SH-SY5Y (cell line): ENCODE measurements around the gene CCR4.

ENCODE experiments used
- GATA2 ChIP-seq: IDR thresholded peaks from 2 replicates; pipeline ENCODE4 v1.6.1; 2011; ENCODE audit warnings: mild to moderate bottlenecking, low read depth, low read length
- GATA3 ChIP-seq: IDR thresholded peaks from 2 replicates; pipeline ENCODE4 v1.6.1; 2011; ENCODE audit warnings: low read depth, mild to moderate bottlenecking, low read length, moderate library complexity

CCR4 gene

DNA sequence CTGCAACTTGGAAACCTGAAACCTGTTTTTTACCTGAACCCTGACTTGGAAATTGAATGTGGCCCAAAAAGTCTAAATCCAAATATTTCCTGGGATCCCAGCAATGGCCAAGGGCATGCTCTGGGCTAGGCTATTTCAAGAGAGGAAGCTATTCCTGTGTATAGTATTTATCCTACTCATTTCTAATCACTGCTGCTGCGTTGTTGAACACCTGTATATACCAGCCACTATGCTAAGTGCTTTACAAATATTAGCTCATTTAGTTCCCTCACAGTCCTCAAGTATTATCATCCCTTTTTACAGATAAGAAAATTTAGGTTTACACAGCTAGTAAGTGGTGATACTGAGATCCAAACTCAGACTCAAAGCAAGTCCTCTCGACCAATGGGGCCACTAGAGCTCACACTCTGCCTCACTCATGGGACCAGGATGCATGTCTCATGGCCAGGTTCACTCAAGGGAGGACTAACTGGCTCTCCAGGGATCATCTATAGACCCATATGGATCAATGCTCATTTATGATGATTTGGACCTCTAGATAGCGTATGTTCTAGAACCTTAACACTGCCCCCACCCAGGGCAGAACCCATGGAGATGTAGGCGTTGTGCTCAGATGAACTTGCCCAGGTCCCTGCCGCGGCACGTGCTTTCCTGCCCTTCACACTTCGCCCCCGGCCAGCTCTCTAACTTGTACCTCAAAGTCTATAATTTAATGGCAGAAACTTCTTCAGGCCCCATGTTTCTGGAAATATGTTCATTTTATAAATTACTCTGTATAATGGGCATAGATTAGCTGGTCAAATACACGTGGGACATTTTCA lies 2.6 kb upstream of the CCR4 start:
- TF ChIP-seq GATA3 (no peak), GATA2 (no peak)

DNA sequence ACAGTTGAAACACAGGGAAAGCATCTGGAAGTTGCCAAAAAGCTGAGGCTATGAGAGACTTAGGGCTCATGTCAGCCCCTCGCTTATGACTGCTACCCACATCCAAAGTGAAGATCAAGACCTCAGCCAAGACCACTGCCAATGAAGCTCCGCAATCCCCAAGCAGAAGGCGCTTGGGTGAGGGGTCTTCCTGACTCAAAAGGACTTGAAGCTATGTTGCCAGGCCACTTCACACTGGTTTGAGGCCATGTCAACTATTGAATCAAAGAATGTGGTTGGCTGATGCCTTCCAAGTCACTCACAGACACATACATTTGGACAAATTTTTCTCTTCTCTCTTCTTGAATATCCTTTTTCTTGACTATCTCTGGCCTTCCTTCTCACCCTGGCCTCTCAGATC lies 928 bp upstream of the CCR4 start:
- TF ChIP-seq GATA3 (no peak), GATA2 (no peak)

DNA sequence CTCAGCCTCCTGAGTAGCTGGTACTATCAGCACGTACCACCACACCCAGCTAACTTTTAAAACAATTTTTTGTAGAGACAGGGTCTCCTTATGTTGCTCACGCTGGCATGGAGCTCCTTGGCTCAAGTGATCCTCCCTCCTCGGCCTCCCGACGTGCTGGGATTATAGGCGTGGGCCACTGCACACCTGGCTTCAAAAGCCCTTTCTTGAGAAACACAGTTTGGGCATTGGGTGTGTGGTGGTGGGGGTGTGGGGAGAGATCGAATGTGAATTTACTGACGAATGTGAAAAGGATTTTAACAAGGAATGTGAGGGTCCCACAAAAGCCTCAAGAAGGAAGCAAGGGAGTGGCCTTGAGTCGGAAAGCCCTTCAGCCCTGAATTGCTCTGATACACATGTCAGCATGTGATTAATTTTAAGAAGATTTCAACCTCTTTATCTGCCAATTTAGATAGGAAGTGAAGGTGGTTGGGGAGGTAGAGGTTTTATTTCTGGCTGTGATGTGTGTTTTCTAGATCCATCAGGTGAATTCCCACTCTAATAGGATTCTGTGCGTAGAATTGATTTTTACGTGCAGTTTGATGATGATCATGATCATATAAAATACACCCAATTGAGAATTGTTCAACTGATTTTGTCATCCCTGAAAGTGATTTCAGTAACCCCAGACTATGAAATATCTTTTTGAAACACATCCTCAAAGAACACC lies 1.1 kb downstream of the CCR4 start:
- TF ChIP-seq GATA3 (no peak), GATA2 (no peak)

DNA sequence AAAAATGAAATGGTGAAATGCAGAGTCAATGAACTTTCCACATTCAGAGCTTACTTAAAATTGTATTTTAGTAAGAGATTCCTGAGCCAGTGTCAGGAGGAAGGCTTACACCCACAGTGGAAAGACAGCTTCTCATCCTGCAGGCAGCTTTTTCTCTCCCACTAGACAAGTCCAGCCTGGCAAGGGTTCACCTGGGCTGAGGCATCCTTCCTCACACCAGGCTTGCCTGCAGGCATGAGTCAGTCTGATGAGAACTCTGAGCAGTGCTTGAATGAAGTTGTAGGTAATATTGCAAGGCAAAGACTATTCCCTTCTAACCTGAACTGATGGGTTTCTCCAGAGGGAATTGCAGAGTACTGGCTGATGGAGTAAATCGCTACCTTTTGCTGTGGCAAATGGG lies 3.1 kb downstream of the CCR4 start:
- TF ChIP-seq GATA2 = no peak
- no peak for TF ChIP-seq GATA3

DNA sequence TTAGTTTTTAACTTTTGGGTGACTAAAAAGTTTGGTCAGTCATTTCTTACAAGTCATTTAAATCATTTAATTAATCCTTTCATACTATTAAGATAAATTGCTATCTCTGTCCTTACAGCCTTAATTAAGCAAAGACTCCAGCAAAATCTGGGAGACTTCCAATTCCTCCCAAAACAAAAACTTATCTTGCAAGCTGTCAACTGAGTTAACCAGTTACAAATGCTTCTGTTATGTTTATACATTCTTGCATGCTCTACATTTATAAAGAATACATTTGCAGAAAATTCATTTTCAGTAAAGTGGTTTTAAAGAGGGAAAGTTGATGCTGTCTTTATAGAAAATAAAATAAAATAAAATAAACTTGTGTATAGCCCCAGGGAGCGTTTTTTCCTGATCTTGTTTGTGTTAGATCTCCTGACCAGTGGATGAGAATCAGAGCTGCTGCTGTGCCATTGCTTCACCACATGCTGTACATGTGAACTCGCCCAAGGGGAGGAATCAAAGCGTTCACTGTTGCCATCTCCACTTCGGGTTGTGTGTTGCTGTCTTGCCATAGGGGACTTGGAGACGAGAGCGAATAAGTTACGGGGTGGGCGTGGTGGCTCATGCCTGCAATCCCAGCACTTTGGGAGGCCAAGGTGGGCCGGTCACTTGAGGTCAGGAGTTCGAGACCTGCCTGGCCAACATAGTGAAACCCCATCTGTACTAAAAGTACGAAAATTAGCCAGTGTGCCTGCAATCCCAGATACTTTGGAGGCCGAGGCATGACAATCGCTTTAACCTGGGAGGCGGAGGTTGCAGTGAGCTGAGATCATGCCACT lies 5.5 kb downstream of the CCR4 start:
- TF ChIP-seq GATA3 (no peak), GATA2 (no peak)

DNA sequence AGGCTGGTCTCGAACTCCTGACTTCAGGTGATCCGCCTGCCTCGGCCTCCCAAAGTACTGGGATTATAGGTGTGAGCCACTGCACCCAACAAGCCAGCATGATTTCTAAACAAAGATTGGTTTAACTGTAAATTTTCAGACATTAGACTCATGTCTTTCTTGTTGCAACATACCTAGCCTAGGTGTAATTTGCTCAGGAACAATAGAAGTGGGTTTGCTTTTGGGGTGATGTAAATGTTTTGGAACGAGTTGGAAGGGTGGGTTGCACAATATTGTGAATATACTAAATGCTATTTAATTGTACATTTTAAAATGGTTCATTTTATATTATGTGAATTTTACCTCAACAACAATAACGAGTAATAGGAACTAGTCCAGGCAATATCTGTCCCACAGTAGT lies 7.1 kb downstream of the CCR4 start:
- TF ChIP-seq GATA2 = no peak
- no peak for TF ChIP-seq GATA3

DNA sequence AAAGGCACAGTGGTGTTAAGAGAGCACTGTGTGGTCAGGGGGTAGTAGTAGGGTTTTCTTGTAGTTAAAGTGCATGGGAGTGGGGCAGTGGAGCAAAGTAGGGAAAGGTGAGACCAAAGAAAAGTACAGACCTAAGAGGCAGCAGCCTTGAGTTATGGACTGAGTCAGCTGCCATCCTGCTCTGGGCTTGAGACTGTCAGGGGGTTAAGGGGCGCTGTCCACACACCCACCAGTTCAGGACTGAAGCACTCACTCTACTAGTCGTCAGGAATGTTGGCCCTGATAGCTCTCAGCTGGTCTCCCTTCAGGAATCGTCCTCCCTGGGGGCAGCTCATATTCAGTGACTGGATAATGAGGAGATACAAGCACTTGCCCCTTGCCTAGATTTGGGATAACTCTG lies 7.9 kb downstream of the CCR4 start:
- no peak for TF ChIP-seq GATA3
- TF ChIP-seq GATA2 = no peak

DNA sequence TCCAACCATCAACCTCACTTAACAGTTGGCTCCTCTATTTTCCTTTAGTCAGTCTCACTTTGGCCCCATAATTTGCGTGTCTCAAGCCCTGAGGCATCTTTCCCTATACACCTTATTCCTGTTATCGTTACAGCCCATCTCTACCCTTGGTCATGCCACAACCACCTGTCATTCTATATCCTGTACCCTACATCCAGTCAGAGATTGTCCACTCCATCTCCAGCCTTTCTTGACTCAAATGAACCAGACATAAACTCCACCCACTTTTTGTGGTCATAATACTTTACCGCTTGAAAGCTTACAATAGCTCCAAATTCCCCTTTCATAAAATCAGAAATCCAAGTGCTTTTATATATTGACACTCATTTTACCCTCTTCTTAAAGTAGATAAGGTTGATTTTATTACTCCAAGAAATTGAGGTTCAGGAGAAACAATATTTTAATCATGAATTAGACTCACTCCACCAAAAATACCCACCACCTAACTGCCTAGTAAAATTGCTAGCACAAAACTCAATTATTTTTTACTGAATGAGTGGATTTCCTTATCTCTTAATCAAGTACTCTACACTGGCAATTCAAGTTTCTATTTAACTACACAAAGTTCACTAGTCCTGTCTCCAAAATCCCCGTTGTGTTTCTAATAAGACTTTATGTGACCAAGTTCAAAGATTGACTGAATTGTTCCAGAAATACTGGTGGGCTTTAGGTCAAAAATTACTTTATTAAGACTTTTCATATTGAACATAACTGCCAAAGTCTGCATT lies 9.1 kb downstream of the CCR4 start:
- no peak for TF ChIP-seq GATA3
- no peak for TF ChIP-seq GATA2

DNA sequence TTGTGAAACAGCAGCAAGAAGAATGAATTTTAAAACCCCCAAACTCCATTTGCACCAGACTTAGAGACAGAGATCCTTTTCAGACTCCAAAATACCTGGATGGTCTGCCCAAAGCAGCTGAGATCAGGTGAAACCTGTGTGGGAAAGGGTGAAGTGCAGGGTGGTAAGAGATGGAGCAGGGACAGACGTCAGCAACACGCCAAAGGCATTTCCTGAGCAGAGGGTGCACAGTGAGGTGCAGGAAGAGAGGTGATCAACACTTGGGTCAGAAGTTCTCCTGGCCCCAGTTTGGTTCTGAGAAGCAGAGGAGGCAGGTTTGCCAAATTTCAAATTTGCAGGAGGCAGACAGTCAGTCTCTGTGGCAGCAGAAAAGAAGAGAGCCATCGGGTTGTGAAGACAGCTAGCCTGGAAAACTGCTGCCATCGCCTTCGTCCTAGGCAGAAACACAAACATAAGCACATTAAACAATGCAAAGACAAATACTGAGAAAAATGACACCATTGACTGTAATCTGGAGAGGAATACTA lies 9.8 kb downstream of the CCR4 start:
- no peak for TF ChIP-seq GATA3
- no peak for TF ChIP-seq GATA2

DNA sequence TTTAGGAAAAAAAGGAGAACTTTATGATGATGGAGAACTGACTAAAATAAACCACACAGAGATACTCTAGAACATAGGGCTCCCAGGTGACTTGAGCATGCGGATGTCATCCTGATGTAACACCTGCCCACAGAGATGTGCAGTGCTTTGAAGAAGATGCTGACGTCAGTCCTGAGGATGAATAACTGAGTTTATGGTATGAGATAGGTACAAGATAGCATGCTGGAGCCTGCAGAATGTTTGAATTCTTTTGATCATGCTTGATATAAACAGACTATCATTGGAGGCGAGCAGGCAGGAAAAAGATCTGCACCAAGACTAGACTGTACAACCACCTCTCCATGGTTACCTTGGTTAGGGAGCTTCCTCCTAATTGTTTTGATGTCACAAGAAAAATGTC lies 12.4 kb downstream of the CCR4 start:
- TF ChIP-seq GATA3 (no peak), GATA2 (no peak)

DNA sequence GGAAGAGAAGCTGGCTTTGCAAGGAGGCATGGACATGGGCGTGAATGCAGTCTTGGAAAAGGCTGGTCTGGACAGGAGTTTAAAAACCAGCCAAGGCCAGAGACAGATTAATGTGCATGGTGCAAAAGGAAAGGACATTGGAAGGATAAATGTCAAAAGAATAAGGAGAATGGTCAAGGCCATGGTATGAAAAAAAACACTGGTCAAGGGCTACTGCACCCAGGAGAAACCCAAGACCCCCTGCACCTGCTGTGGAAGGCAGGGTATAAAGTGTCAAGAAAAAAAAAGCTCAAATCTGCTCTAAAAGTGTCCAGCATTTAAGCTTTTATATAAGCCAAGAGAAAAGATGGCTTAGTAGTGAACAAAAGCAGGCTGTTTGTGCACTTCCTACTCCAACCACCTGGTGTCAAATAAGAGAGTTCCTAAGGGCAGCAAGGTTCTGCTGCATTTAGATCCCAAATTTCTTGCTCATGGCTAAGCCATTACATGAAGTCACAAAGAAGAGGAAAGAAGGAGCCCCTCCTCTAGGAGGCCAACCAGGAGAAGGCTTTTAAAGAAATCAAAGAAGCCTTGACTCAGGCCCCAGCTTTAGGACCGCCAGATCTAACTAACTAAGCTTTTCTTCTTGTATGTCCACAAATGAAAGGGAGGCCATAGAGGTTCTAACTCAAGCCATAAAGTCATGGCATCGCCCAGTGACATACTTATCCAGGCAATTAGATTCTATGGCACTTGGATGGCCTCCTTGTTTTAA lies 16.9 kb downstream of the CCR4 start:
- no peak for TF ChIP-seq GATA2
- TF ChIP-seq GATA3 = no peak

DNA sequence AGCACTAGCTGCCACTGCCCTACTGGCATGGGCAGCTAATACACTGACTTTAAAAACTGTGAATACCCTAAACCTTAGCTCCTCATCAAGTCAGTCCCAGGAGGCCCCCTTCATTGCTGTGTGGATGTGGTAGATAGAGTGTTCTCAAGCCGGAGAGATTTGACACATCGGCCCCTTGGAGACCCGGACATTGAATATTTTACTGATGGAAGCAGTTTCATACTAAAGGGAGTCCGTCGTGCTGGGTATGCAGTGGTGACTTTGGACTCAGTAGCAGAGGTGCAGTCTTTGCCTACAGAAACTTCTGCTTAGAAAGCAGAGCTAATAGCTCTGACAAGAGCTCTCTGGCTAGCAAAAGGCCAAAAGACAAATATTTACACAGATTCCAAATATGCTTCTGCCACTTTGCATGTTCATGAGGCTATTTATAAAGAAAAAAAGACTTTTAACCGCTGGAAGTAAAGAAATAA lies 17.5 kb downstream of the CCR4 start:
- no peak for TF ChIP-seq GATA3
- no peak for TF ChIP-seq GATA2

DNA sequence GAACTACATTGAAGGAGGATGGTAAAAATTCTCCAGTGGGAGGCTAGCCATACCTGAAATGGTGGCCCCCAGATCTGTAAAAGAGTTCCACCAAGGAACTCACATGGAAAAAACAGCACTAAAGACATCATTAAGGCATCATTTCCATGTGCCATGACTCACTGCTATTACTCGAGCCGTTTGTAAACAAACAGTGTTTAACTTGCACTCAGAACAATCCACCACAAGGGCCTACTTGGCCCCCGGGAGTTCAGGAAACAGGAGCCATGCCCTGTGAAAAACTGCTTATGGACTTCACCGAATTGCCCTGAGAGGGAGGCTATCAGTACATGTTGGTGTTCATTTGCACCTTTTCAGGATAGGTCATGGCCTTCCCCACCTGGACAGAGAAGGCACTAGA lies 18.2 kb downstream of the CCR4 start:
- no peak for TF ChIP-seq GATA2
- no peak for TF ChIP-seq GATA3

DNA sequence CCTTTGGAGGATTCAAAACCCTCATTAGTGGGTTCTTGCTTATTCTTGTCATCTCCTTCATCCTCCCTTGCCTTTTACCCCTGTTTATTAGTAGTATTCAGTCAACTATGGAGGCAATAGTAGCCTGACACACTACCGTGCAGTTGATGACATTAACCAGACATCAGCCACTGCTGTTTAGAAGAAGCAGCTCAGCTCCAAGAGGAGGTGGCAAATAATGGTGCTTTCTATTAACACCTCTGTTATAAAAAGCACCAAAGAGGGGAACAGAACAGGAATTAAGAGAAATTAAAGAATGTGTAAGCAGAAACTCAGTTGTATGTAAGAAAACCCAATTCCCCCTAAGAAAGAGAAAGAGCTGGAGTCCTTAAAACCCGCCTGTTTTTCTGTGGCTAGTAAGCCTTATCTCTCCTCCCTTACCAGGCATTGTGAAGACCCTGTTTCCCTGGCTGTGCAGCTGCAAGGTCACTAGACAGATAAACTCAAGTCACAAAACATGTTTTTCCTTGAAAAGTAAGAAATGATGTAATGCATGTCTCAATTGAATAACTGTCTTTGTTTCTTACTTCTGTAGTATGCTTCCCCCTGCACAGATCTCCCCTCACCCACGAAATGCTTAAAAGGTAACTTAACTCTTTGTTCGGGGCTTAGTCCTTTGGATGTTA lies 21.2 kb downstream of the CCR4 start:
- TF ChIP-seq GATA2 (no peak), GATA3 (no peak)
